NT2/D1 (cell line): Measurements from ENCODE around the gene FRYL.

Source experiments
- DNase-seq: peaks from one replicate; pipeline ENCODE4 v3.0.0-alpha.2; 2011; ENCODE audit warnings: low read depth, low spot score
- H3K27me3 ChIP-seq: 2 replicates; pipeline ENCODE4 v1.6.0; 2011; ENCODE audit warnings: mild to moderate bottlenecking; ENCODE audit not compliant: insufficient read length, insufficient read depth
- H3K36me3 ChIP-seq: 2 replicates; pipeline ENCODE4 v1.6.1; 2011; ENCODE audit warnings: mild to moderate bottlenecking, low read length, mixed read lengths; ENCODE audit not compliant: insufficient read depth, insufficient read length
- H3K4me1 ChIP-seq: 2 replicates; pipeline ENCODE4 v1.5.1; 2011; ENCODE audit not compliant: insufficient read depth, insufficient read length
- H3K4me3 ChIP-seq: 2 replicates; pipeline ENCODE4 v1.5.1; 2011; ENCODE audit warnings: low read depth; ENCODE audit not compliant: insufficient read length
- H3K9ac ChIP-seq: 2 replicates; pipeline ENCODE4 v1.6.0; 2011; ENCODE audit warnings: low read depth; ENCODE audit not compliant: insufficient read length
- H3K9me3 ChIP-seq: 2 replicates; pipeline ENCODE4 v1.5.1; 2011; ENCODE audit warnings: mild to moderate bottlenecking, low read length; ENCODE audit not compliant: insufficient read depth
- SUZ12 ChIP-seq: IDR thresholded peaks from 2 replicates; pipeline ENCODE4 v1.6.1; 2011; ENCODE audit not compliant: insufficient read length, insufficient read depth; ENCODE audit errors: extremely low read depth
- YY1 ChIP-seq: IDR thresholded peaks from 2 replicates; pipeline ENCODE4 v1.6.1; 2011; ENCODE audit not compliant: insufficient read length, insufficient read depth
- ZNF274 ChIP-seq: IDR thresholded peaks from 2 replicates; pipeline ENCODE4 v1.6.1; 2011; ENCODE audit warnings: mild to moderate bottlenecking, low read depth, low read length

The FRYL gene

DNA sequence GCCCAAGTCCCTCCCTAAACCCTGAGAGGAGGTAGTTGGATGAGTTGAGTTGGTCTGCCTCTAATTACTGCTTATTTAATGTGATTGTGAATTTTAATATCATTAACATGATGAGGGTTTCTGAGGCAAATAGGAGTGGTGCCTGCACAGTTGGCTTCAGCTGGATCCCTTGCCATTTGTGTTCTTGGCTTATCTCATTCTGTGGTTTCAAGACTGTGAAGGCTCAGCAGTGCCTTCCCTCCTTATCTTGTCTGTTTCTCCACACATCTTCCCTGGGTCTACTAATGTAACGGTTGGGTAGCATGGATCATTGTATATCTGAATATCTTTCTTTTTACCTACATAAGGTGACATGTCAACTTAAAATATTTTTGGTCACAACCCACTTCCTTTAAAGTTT lies 298.5 kb downstream of the FRYL start:
- no peak for TF ChIP-seq YY1
- TF ChIP-seq ZNF274, result no peak
- no peak for TF ChIP-seq SUZ12
- DNase-seq, result no peak
- peaks cover 1% of the 10 kb centered on the region for H3K4me1 ChIP-seq
- peaks cover 20% of the 10 kb centered on the region for H3K27me3 ChIP-seq
- no peak overlapping the region for H3K4me3 ChIP-seq
- H3K9me3 ChIP-seq, result no peaks in the 10 kb centered on the region
- H3K9ac ChIP-seq, result no peak overlapping the region
- H3K36me3 ChIP-seq, result peaks cover 9% of the 10 kb centered on the region

DNA sequence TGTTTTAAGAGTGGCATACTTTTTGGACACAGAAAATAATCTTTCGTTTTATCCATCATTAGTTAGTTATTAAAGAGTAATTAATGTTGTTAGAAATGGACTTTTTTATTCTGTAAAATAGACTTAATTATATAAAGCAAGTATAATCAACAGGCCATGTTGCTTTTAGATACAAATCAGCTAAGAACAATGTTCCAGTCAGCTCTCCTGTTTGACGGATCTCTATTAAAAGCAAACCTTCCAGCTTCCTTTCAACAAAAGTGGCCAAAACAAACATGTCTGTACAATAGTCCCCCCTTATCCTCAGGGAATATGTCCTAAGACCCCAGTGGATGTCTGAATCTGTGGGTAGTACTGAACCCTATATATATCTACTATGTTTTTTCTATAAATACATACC lies 301.8 kb downstream of the FRYL start:
- Histone ChIP-seq H3K9ac (no peak overlapping the region), H3K36me3 (no peaks in the 10 kb centered on the region), H3K9me3 (no peaks in the 10 kb centered on the region), H3K4me1 (no peaks in the 10 kb centered on the region), H3K4me3 (no peak overlapping the region), H3K27me3 (peaks cover 4% of the 10 kb centered on the region)
- TF ChIP-seq ZNF274 (no peak), YY1 (no peak), SUZ12 (no peak)
- DNase-seq, result no peak

DNA sequence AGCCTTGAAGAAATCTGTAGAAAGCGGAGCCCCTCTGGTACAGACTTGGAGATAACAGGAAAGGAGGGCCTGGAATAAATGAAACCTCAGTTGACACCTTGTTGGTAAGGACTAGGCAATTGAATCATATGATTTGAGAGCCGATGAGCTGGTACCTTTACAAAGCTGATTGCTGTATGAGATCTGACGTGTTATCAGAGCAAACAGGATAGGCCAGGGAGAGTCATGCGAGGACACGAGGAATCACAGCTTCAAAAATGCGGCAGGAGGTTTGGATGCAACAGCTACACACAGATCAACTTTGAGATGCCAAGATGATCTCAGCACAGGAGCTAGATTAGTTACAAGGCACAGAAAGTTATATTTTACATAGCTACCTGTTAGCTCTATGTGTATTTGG lies 304.3 kb downstream of the FRYL start:
- Histone ChIP-seq H3K9me3 (no peaks in the 10 kb centered on the region), H3K36me3 (no peaks in the 10 kb centered on the region), H3K4me3 (no peak overlapping the region), H3K27me3 (no peaks in the 10 kb centered on the region), H3K4me1 (no peaks in the 10 kb centered on the region), H3K9ac (no peak overlapping the region)
- TF ChIP-seq YY1 (no peak), ZNF274 (no peak), SUZ12 (no peak)
- DNase-seq, result no peak

DNA sequence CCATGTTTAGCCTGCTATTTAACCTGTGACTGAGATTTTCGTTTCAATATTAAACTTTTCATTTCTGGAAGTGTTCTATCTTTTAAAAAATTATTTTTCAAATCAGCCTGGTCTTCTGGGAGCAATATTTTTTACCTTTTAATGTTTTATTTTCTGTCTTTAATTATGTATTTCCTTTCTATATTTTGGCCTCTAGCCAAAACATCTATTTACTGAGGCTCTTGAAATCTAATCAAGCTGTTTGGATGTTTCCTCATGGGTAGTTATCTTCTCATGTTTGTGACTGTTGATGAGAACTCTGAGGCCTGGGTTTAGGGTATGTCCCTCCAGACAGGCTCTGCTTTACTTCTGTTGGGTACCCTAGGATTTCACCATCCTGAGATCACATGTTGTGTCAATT lies 307.3 kb downstream of the FRYL start:
- DNase-seq, result no peak
- TF ChIP-seq ZNF274 (no peak), SUZ12 (no peak), YY1 (no peak)
- H3K4me3 ChIP-seq, result no peak overlapping the region
- H3K36me3 ChIP-seq, result no peaks in the 10 kb centered on the region
- H3K9ac ChIP-seq, result no peak overlapping the region
- no peaks in the 10 kb centered on the region for H3K9me3 ChIP-seq
- H3K27me3 ChIP-seq, result no peaks in the 10 kb centered on the region
- no peaks in the 10 kb centered on the region for H3K4me1 ChIP-seq

DNA sequence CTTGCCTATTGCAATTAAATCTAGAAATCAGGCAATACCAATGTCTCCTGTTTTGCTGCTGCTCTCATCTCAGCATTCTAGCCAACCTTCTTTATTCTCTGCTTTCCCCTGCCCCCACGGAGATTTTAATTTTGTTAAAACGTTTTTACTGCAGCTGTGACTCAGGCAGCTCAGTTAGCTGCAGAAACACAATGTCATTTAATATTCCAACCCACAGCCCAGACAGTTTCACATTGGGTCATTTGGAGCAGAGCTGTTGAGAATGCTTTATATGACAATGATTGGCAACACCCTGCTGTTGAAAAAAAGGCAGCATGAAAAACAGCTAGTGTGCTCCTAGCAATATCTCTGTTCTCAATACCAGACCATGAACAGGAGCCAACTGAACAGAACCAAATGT lies 309.5 kb downstream of the FRYL start:
- Histone ChIP-seq H3K36me3 (no peaks in the 10 kb centered on the region), H3K9me3 (no peaks in the 10 kb centered on the region), H3K4me3 (no peak overlapping the region), H3K27me3 (no peaks in the 10 kb centered on the region), H3K4me1 (no peaks in the 10 kb centered on the region), H3K9ac (no peak overlapping the region)
- DNase-seq, result no peak
- TF ChIP-seq YY1, result no peak
- TF ChIP-seq SUZ12, result no peak
- no peak for TF ChIP-seq ZNF274

DNA sequence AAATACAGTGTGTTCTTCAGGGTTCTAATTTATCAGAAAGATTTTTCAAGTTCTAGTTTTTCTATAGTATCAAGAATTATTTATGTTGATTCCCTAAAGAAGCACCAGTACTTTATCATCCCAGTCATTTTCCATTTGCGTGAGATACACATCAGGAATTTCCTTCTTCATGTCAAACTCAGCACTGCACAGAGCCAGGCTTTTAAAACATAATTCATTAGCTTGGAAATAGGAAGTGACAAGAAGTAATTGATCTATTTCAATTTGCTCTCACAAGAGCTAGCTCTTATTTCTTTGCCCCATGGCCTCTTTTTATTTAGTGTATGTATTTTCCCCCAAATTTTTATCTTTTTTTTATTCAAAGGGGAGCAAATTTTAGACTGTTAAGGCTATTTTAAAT lies 309.9 kb downstream of the FRYL start:
- Histone ChIP-seq H3K36me3 (no peaks in the 10 kb centered on the region), H3K9me3 (no peaks in the 10 kb centered on the region), H3K9ac (no peak overlapping the region), H3K27me3 (no peaks in the 10 kb centered on the region), H3K4me1 (no peaks in the 10 kb centered on the region), H3K4me3 (no peak overlapping the region)
- TF ChIP-seq SUZ12 (no peak), YY1 (no peak), ZNF274 (no peak)
- no peak for DNase-seq

DNA sequence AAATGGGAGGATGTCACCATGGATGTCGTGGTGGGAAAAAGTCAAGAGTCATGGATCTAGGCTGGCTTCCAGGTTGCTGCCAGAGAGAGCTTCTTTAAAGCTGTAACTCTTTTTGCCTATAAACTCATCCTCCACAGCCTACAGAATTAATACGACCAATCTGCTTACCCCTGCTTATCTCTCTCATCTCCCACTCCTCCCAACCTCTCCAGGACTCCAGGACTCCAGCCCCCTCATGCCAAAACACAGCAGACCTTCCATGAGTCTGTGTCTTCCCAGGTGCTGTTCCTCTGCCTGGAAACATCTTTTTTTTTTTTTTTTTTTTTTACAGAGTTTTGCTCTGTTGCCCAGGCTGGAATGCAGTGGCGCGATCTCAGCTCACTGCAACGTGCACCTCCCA lies 312.2 kb downstream of the FRYL start:
- Histone ChIP-seq H3K4me3 (no peak overlapping the region), H3K9me3 (no peaks in the 10 kb centered on the region), H3K36me3 (no peaks in the 10 kb centered on the region), H3K4me1 (no peaks in the 10 kb centered on the region), H3K9ac (no peak overlapping the region), H3K27me3 (no peaks in the 10 kb centered on the region)
- DNase-seq, result no peak
- TF ChIP-seq ZNF274 (no peak), YY1 (no peak), SUZ12 (no peak)

DNA sequence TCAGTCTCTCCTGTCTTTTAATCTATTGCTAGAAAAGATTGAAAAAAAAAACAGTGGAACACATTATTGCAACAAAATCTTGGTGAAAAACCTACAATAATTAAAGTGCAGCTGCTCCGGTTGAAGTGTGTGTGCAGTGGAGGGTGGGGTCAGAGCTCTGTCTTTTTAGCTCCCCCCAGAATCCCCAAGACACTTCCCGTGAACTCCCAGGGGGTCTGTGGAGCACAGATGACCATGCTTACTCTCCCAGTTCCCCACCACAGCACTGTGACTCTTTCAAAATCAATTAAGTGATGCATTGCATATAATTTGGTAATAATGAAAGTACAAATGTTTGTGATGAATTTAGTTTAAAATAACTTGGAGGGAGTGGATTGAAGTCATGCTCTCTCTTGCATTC lies 312.6 kb downstream of the FRYL start:
- H3K36me3 ChIP-seq, result no peaks in the 10 kb centered on the region
- no peak overlapping the region for H3K9ac ChIP-seq
- H3K4me3 ChIP-seq, result no peak overlapping the region
- no peaks in the 10 kb centered on the region for H3K27me3 ChIP-seq
- no peak for DNase-seq
- TF ChIP-seq YY1 (no peak), ZNF274 (no peak), SUZ12 (no peak)
- no peaks in the 10 kb centered on the region for H3K4me1 ChIP-seq
- no peaks in the 10 kb centered on the region for H3K9me3 ChIP-seq
